Epithelial cell of proximal tubule (primary cell): ENCODE results near the gene SYCE3. TPM values are rescaled to one million over a fixed set of nuclear protein-coding genes. Genes with fewer than 3 reads are reported as not detected.

Experiments used
- DNase-seq: peaks from one replicate; pipeline ENCODE4 v3.0.0-alpha.2; 2011; ENCODE audit warnings: low read depth
- H3K4me3 ChIP-seq: 2 replicates; pipeline ENCODE4 v1.5.1; 2011; ENCODE audit warnings: low read depth, mild to moderate bottlenecking, low read length
- CTCF ChIP-seq: conservative IDR thresholded peaks from 2 replicates; pipeline ENCODE4 v1.5.1; 2012; ENCODE audit warnings: low read depth, mild to moderate bottlenecking, low read length
- total RNA-seq: library from RNA; depleted of rRNA; stranded (reverse); fragments of >200 nt; gene quantifications from 2 replicates; pipeline ENCODE4 v1.2.3, GENCODE V29; 2015

The SYCE3 gene
- total RNA-seq, 1 donor from 2014 or later = 1.0 TPM

DNA sequence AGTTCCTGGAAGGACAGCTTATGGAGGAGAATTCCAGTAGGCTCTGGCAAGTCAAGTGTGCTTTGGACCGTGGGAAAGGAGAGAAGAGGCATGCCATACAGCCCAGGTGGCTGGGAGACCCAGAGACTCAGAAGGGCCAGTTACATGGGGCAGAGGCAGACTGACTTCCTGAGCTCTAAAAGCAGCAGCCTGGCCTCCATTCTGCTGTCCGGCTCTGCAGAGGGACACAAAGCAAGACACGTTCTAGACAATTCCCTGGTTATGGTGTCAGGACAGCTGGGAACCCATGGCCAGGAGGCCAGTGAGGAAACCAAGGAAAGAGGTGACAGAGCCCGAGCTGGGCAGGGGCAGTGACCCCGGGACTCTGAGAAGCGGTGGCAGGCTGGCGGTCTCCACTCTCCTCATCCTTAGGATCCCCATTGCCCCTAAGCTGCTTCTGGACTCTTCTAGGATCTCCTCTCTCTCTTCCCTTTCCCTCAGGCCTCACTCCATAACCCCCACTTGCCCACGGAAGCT is 12.8 kb upstream of the SYCE3 start:
- no peak for TF ChIP-seq CTCF
- no peak for DNase-seq
- H3K4me3 ChIP-seq = no peak overlapping the region

- TF ChIP-seq CTCF = no peak
- H3K4me3 ChIP-seq = no peak overlapping the region
- no peak for DNase-seq
These were observed 11.7 kb upstream of the SYCE3 start for GRCh38 chr22:50574383-50574755.

GRCh38 chr22:50573491-50574382 is 11.0 kb upstream of the SYCE3 start:
- no peak for TF ChIP-seq CTCF
- DNase-seq = no peak
- no peak overlapping the region for H3K4me3 ChIP-seq

DNA sequence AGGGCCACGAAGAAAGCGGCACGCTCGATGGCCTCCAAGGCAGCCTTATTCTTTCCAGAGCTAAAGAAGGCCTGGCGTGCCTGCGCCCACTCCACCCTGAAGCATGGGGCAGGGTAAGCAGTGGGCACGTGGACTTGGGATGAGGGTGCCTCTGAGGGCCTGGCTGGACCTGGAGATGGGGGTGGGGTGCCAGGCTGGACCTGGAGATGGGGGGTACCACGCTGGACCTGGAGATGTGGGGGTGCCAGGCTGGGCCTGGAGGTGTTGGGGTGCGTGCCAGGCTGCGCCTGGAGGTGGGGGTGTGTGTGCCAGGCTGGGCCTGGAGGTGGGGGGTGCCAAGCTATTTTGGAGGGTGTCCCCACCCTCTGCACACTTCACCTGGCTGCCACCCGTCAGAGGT is 10.2 kb upstream of the SYCE3 start:
- DNase-seq = no peak
- TF ChIP-seq CTCF = no peak
- no peak overlapping the region for H3K4me3 ChIP-seq

- no peak for DNase-seq
- H3K4me3 ChIP-seq = no peak overlapping the region
- no peak for TF ChIP-seq CTCF
These were observed 8.8 kb upstream of the SYCE3 start for GRCh38 chr22:50571264-50572175.

DNA sequence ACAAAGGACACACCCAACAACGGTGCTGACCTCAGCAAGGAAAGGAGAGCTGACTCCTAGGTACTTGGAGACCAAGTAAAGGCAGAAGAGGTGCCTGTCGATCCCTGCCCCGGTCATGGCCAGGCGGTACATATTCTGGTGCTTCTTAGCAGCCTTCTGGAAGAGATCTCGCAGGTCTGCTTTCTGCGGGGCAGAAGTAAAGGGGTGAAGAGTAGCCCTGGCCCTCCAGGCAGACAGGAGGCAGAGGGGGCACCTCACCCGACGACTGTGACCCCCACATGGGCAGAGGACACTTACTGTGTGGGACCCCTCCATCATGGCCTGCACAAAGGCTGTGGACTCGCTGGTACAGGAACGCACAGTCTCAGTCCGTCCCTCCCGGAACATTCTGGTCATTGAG is 8.1 kb upstream of the SYCE3 start:
- TF ChIP-seq CTCF = no peak
- no peak overlapping the region for H3K4me3 ChIP-seq
- no peak for DNase-seq
